ENCODE results near the gene TIMM21.

Gene TIMM21

DNA sequence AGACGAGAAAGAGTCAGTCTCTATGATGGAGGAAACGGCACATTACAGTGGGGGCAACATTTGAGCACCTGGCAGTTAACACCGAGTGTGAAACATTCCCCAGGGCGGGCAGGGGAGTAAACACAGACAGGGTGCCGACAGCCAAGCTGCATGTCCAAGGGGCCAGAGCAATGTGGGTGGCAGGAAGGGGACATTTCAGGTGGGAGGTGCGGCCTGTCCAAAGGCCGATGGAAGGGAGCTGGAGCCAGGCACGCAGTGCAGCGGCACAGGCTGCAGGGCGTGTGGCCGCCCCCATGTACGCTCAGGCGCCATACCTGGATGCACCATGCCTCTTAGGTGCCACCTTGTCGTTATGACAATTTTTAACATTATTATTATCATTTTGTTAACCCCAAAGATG is 43.3 kb downstream of the TIMM21 start:
- DNase-seq (ENCODE audit: low read depth in 2 of 2): no peak

- no peak for DNase-seq (ENCODE audit: low read depth in 2 of 2)
These were observed 46.4 kb downstream of the TIMM21 start for GRCh38 chr18:74194691-74195090.

- DNase-seq (ENCODE audit: low read depth in 2 of 2): peak; percentile 30 to 34
These were observed 48.1 kb downstream of the TIMM21 start for GRCh38 chr18:74196220-74197119.

GRCh38 chr18:74197705-74198341 is 49.5 kb downstream of the TIMM21 start:
- no peak for DNase-seq (ENCODE audit: low read depth in 2 of 2)

- no peak for DNase-seq (ENCODE audit: low read depth in 2 of 2)
These were observed 50.1 kb downstream of the TIMM21 start for GRCh38 chr18:74198453-74198852.

DNA sequence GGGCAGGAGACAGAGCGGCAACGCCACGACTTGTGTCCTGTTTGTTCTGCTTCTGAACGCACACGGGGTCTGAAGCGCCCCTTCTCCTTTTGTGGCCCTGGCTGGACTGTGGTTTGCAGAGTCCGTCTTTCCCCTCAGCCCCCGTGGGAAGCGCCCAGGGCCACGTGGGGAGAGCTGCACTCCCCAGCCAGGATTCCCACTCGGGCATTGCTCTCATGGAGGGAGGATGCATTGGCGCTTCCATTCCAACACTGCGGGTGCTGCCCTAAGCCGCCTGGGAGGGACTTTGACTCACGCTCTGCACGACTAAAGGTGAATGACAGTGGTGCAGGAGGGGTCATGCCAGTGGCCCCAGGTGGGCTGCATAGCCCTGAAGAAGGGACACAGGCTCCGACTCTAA is 52.5 kb downstream of the TIMM21 start:
- no peak for DNase-seq (ENCODE audit: low read depth in 2 of 2)

GRCh38 chr18:74203811-74204210 is 55.5 kb downstream of the TIMM21 start:
- DNase-seq (ENCODE audit: low read depth in 2 of 2): no peak

DNA sequence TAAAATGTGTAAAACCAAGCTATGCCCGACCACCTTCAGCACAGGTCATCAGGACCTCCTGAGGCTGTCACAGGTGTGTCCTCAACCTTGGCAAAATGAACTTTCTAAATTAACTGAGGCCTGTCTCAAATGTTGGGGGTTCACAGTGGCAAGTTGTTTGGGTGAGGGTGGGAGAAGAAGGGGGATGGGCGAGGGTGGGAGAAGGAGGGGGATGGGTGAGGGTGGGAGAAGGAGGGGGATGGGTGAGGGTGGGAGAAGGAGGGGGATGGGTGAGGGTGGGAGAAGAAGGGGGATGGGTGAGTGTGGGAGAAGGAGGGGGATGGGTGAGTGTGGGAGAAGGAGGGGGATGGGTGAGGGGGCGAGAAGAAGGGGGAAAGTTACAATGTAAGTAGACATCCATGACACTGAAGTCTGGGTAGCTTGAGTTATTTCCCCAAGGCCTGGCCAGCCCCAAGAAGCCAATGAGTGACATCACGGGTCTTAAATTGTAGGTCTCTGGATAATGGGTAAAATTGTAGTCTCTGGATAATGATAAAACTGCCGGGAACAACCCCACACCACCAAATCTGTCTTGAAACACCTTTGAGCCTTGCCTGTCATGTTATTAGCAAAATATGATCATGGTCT is 56.3 kb downstream of the TIMM21 start:
- no peak for DNase-seq (ENCODE audit: low read depth in 2 of 2)

Data from stimulated activated CD8-positive, alpha-beta memory T cell treated with anti-CD3 and anti-CD28 coated beads, Interleukin-7, amount 100 ng/mL, for 4 hours (primary cell).